ENCODE data around the gene GRB14. TPM values are rescaled to one million over a fixed set of nuclear protein-coding genes. Genes with fewer than 3 reads are reported as not detected.
A peak's percentile ranks its signal among the peaks of the same experiment; 100 is the strongest.

Gene GRB14
- total and polyA plus RNA-seq, 10 donors = 0.28 to 6.7 (median 2.5) TPM

DNA sequence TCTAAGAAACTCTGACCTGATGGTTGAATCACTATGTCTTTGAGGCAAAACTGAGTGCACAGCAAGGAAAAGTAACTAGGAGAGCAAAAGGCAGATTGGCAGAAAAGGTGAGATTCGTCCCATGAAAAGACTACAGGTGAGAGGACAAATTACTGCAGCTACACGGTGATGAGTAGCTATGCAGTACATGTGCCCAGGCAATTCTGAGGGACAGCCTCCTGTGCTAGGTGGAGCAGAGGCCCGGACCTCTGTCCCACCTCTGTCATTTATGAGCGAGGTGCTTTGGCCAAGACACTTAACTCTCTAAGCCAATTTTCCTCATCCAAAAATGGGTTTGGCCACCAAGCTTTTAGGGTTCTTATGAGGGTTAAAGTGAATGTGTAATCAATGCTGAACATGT is 59.9 kb downstream of the GRB14 start:
- no peak overlapping the region for H3K27ac ChIP-seq
- no peak for DNase-seq
- H3K9me3 ChIP-seq = no peaks in the 10 kb centered on the region
- H3K27me3 ChIP-seq (replicated peaks in 1 of 7) = no peaks in the 10 kb centered on the region
- intact Hi-C loops (cut with DNase I; ENCODE audit: low total_unique reads) = no loop called here
- H3K4me3 ChIP-seq = no peak overlapping the region
- H3K4me1 ChIP-seq = peaks cover 0 to 3% (median 0%) of the 10 kb centered on the region in 6 donors
- TF ChIP-seq POLR2AphosphoS5 (IDR thresholded peaks at IDR 0.05) = no peak
- TF ChIP-seq POLR2A (IDR thresholded peaks at IDR 0.05) = no peak
- TF ChIP-seq, protein P1, sequence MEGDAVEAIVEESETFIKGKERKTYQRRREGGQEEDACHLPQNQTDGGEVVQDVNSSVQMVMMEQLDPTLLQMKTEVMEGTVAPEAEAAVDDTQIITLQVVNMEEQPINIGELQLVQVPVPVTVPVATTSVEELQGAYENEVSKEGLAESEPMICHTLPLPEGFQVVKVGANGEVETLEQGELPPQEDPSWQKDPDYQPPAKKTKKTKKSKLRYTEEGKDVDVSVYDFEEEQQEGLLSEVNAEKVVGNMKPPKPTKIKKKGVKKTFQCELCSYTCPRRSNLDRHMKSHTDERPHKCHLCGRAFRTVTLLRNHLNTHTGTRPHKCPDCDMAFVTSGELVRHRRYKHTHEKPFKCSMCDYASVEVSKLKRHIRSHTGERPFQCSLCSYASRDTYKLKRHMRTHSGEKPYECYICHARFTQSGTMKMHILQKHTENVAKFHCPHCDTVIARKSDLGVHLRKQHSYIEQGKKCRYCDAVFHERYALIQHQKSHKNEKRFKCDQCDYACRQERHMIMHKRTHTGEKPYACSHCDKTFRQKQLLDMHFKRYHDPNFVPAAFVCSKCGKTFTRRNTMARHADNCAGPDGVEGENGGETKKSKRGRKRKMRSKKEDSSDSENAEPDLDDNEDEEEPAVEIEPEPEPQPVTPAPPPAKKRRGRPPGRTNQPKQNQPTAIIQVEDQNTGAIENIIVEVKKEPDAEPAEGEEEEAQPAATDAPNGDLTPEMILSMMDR (IDR thresholded peaks at IDR 0.05 in 8 of 11, conservative IDR thresholded peaks at IDR 0.05 in 3 of 11) = no peak
- H3K36me3 ChIP-seq = no peaks in the 10 kb centered on the region
- WGBS, 5 donors = 83 to 92% (median 88%) methylated on average over 4 of the region's 4 CpGs

- H3K4me3 ChIP-seq = no peak overlapping the region
These were observed 60.4 kb downstream of the GRB14 start for GRCh38 chr2:164560902-164561301.

GRCh38 chr2:164560181-164560792 is 61.0 kb downstream of the GRB14 start:
- intact Hi-C loops (cut with DNase I; ENCODE audit: low total_unique reads) = no loop called here
- H3K4me3 ChIP-seq = no peak overlapping the region
- 46 to 56% (median 47%) methylated on average over 4 of the region's 4 CpGs for whole genome bisulfite sequencing, 5 donors
- no peak for DNase-seq
- H3K27ac ChIP-seq = no peak overlapping the region
- no peaks in the 10 kb centered on the region for H3K9me3 ChIP-seq
- H3K4me1 ChIP-seq = peaks cover 0 to 3% (median 0%) of the 10 kb centered on the region in 6 donors
- H3K27me3 ChIP-seq (replicated peaks in 1 of 7) = no peaks in the 10 kb centered on the region
- no peak for TF ChIP-seq POLR2AphosphoS5 (IDR thresholded peaks at IDR 0.05)
- TF ChIP-seq, protein P1 (IDR thresholded peaks at IDR 0.05 in 8 of 11, conservative IDR thresholded peaks at IDR 0.05 in 3 of 11) = peak in 7 of 11 experiments; percentile 33 to 66 (median 56)
- no peaks in the 10 kb centered on the region for H3K36me3 ChIP-seq

More at GRCh38 chr2:164560902-164561301, 60.4 kb downstream of the GRB14 start:
- no peak for DNase-seq
- Histone ChIP-seq H3K9me3 (no peaks in the 10 kb centered on the region), H3K27ac (no peak overlapping the region), H3K27me3 (replicated peaks in 1 of 7) (no peaks in the 10 kb centered on the region), H3K4me1 (peaks cover 0 to 3% (median 0%) of the 10 kb centered on the region in 6 donors), H3K36me3 (no peaks in the 10 kb centered on the region)
- TF ChIP-seq POLR2AphosphoS5 (IDR thresholded peaks at IDR 0.05) (no peak), POLR2A (IDR thresholded peaks at IDR 0.05) (no peak)
- TF ChIP-seq, protein P1 (IDR thresholded peaks at IDR 0.05 in 8 of 11, conservative IDR thresholded peaks at IDR 0.05 in 3 of 11) = no peak
- intact Hi-C loops (cut with DNase I; ENCODE audit: low total_unique reads) = no loop called here
- WGBS, 5 donors = 63 to 86% (median 70%) methylated on average over 2 of the region's 2 CpGs

GRCh38 chr2:164558450-164558849 is 62.8 kb downstream of the GRB14 start:
- no peaks in the 10 kb centered on the region for H3K36me3 ChIP-seq
- H3K27me3 ChIP-seq (replicated peaks in 1 of 7) = no peaks in the 10 kb centered on the region
- DNase-seq = no peak
- H3K27ac ChIP-seq = no peak overlapping the region
- 72 to 91% (median 79%) methylated on average over 2 of the region's 2 CpGs for WGBS, 5 donors
- peaks cover 0 to 3% (median 0%) of the 10 kb centered on the region in 6 donors for H3K4me1 ChIP-seq
- TF ChIP-seq POLR2A (IDR thresholded peaks at IDR 0.05) (no peak), POLR2AphosphoS5 (IDR thresholded peaks at IDR 0.05) (no peak)
- TF ChIP-seq, protein P1 (IDR thresholded peaks at IDR 0.05 in 8 of 11, conservative IDR thresholded peaks at IDR 0.05 in 3 of 11) = no peak
- H3K4me3 ChIP-seq = no peak overlapping the region
- H3K9me3 ChIP-seq = no peaks in the 10 kb centered on the region
- intact Hi-C loops (cut with DNase I; ENCODE audit: low total_unique reads) = no loop called here

Data from spleen (tissue), 11 donors.